Measurements from ENCODE around the gene CBFA2T3. TPM values are rescaled to one million over a fixed set of nuclear protein-coding genes. Genes with fewer than 3 reads are reported as not detected.

CBFA2T3 gene
- total RNA-seq, 1 experiment from 2014 or later: 2.9 TPM

GRCh38 chr16:88957887-88958577, 19.0 kb downstream of the CBFA2T3 start:
- Histone ChIP-seq H2AK5ac (ENCODE audit: insufficient read length, low read length) (no peak overlapping the region), H3K9me3 (ENCODE audit: control insufficient read depth, low read depth, low read length) (no peaks in the 10 kb centered on the region), H3K9ac (ENCODE audit: extremely low read depth, insufficient read length, low read length) (no peak overlapping the region), H3K79me2 (ENCODE audit: insufficient read depth, low read length) (no peaks in the 10 kb centered on the region), H3K56ac (ENCODE audit: insufficient read length, low read depth, low read length) (no peak overlapping the region), H3K23me2 (ENCODE audit: insufficient read length, low read depth, low read length, poor library complexity, severe bottlenecking) (no peaks in the 10 kb centered on the region), H2AFZ (ENCODE audit: low read length) (no peak overlapping the region), H4K5ac (ENCODE audit: insufficient read length, low read depth, low read length) (no peak overlapping the region), H2BK12ac (ENCODE audit: insufficient read length, low read depth, low read length) (no peak overlapping the region), H2BK120ac (ENCODE audit: low read depth, low read length, poor library complexity, severe bottlenecking) (no peak overlapping the region), H2BK5ac (ENCODE audit: insufficient read length, low read length) (no peak overlapping the region), H3K79me1 (ENCODE audit: insufficient read depth, low read depth, low read length, poor library complexity, severe bottlenecking) (no peaks in the 10 kb centered on the region), H3K4ac (ENCODE audit: low read depth, low read length) (no peak overlapping the region), H3K23ac (ENCODE audit: insufficient read length, low read depth, low read length) (no peak overlapping the region), H3T11ph (ENCODE audit: low read length) (no peak overlapping the region), H3K18ac (ENCODE audit: insufficient read length, low read depth, low read length) (no peak overlapping the region), H4K20me1 (ENCODE audit: control insufficient read depth, insufficient read depth, insufficient read length) (no peaks in the 10 kb centered on the region), H3K4me1 (ENCODE audit: insufficient read depth, low read length) (no peaks in the 10 kb centered on the region; the same call in 1 of the 2 replicates), H4K91ac (ENCODE audit: insufficient read length, low read depth, low read length) (no peak overlapping the region), H2BK15ac (ENCODE audit: low read depth, low read length) (no peak overlapping the region), H2BK20ac (ENCODE audit: low read depth, low read length, poor library complexity, severe bottlenecking) (no peak overlapping the region), H3K27me3 (ENCODE audit: insufficient read depth, low read length) (no peaks in the 10 kb centered on the region), H4K8ac (replicated peaks; ENCODE audit: insufficient read length, low read depth, low read length) (no peak overlapping the region), H3K27ac (ENCODE audit: insufficient read length, low read depth, low read length) (no peak overlapping the region), H3K4me2 (ENCODE audit: insufficient read depth, insufficient read length, low read length) (no peak overlapping the region), H3K14ac (ENCODE audit: insufficient read depth, low read length) (no peak overlapping the region)
- H3K4me1 Mint-ChIP-seq: peaks cover 0 to under 1% of the 10 kb centered on the region in 2 experiments; a peak in 1 of 4 replicates
- H3K9me3 Mint-ChIP-seq: peaks cover 0 to 2% of the 10 kb centered on the region in 2 experiments; a peak in 1 of 5 replicates
- no peak overlapping the region; a peak in 1 of 7 replicates for H3K27ac Mint-ChIP-seq
- no CpG with 5 or more reads among the region's 25 CpGs for WGBS (ENCODE audit: extremely low coverage, insufficient read length, low lambda C conversion rate)
- DNase-seq: no peak
- no peak overlapping the region for H3K4me3 Mint-ChIP-seq
- TF ChIP-seq CTCF (conservative IDR thresholded peaks at IDR 0.05): no peak
- no peaks in the 10 kb centered on the region for H3K36me3 Mint-ChIP-seq (ENCODE audit: insufficient read depth in 1 of 3, low read depth in 3 of 3)
- peaks cover 12% of the 10 kb centered on the region for H3K27me3 Mint-ChIP-seq (ENCODE audit: low read depth)

All from H9 (cell line).